ENCODE measurements around the gene ESYT1. TPM values are rescaled to one million over a fixed set of nuclear protein-coding genes. Genes with fewer than 3 reads are reported as not detected.

The ESYT1 gene
- total RNA-seq, 4 donors from 2014 or later, result 36.3 to 62.7 (median 53.2) TPM

DNA sequence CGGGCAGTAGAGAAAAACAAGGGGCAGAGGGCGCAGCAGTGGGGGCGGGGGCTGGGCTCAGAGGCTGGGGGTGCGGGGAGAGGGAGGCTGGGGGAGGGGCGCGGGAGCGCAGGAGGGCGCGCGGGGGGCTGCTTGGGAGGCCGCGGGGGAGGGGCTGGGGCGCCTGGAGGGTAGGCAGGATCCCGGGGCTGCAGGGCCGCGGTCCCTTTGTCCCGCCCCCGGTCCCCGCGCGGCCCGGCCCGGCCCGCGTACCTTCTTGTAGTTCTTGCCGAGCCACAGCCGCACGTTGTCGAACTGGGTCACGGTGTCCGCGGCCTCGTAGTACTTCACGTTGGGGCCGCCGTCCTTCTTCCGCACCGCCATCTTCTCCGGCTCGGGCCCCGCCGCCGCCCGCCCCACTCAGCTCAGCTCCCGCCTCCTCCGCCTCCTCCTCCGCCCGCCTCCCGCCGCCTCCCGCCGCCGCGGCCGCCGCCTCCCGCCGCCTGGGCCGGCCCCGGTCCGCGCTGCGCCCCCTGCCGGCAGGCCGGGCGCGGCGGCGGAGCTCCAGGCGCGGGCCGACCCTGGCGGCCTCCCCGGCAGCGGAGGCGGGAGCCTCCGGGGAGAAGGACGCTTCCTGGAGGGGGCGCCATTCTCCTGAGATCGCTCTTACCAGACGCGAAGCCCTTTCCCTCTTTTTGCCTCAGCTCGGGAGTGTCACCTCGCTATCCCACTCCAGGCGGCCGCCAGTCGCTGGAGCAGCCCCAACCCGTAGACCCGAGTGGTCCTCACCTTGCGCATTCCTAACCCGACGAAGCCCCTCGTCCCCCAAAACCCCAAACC, 61.2 kb downstream of the ESYT1 start, which contains the start of gene SMARCC2:
Gene SMARCC2 (minus strand): TSS at position 385 of the 819 bp plus-strand sequence. CDS start 22 bp downstream, at position 363.
- H3K36me3 ChIP-seq, result peaks cover 0 to 23% (median 0%) of the 10 kb centered on the region in 3 donors
- TF ChIP-seq, protein P1, sequence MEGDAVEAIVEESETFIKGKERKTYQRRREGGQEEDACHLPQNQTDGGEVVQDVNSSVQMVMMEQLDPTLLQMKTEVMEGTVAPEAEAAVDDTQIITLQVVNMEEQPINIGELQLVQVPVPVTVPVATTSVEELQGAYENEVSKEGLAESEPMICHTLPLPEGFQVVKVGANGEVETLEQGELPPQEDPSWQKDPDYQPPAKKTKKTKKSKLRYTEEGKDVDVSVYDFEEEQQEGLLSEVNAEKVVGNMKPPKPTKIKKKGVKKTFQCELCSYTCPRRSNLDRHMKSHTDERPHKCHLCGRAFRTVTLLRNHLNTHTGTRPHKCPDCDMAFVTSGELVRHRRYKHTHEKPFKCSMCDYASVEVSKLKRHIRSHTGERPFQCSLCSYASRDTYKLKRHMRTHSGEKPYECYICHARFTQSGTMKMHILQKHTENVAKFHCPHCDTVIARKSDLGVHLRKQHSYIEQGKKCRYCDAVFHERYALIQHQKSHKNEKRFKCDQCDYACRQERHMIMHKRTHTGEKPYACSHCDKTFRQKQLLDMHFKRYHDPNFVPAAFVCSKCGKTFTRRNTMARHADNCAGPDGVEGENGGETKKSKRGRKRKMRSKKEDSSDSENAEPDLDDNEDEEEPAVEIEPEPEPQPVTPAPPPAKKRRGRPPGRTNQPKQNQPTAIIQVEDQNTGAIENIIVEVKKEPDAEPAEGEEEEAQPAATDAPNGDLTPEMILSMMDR (IDR thresholded peaks at IDR 0.05), result peak; percentile 66 to 95 (median 89)
- peak; percentile 18 to 27 for TF ChIP-seq POLR2A (IDR thresholded peaks at IDR 0.05)
- H3K4me3 ChIP-seq, result peak within 1 kb of the TSS; percentile 89 to 98 (median 94)
- peak; percentile 87 to 95 (median 94) for DNase-seq
- peaks cover 3 to 18% (median 7%) of the 10 kb centered on the region in 4 donors for H3K4me1 ChIP-seq
- no peaks in the 10 kb centered on the region for H3K9me3 ChIP-seq
- peak within 1 kb of the TSS; percentile 91 to 95 (median 93) for H3K27ac ChIP-seq
- no peaks in the 10 kb centered on the region for H3K27me3 ChIP-seq

DNA sequence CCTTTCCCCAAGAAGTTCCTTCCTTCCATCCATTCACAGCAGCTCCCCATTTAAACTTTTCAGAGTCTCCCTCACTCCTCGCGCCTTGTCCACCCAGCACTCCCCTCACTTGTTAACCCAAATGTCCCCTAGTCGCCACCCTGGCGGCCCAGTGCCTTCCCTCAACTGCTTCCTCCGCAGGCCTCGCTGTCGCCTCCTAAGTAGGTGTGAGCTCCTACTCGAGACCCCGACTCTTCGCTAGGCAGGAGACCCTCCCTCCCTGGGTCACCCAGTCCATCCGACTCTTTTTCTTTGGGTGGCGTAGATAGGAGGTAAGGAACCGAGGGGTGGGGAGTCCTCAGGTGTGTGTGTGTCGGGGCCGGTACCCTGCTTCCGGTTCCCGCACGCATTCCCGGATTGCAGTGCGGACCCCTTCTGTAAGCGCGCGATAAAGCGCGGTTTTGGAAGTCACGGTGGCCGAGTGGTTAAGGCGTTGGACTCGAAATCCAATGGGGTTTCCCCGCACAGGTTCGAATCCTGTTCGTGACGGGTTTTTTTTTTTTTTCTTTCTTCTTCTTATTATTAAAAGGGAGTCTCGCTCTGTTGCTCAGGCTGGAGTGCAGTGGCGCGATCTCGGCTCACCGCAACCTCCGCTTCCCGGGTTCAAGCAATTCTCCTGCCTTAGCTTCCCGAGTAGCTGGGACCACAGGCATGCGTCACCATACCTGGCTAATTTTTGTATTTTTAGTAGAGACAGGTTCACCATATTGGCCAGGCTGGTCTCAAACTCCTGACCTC, 62.0 kb downstream of the ESYT1 start:
- Histone ChIP-seq H3K4me3 (peak overlapping the region; percentile 89 to 98 (median 94)), H3K27ac (peak overlapping the region; percentile 91 to 95 (median 93)), H3K9me3 (no peaks in the 10 kb centered on the region), H3K4me1 (peaks cover 3 to 18% (median 7%) of the 10 kb centered on the region in 4 donors), H3K27me3 (no peaks in the 10 kb centered on the region), H3K36me3 (peaks cover 0 to 15% (median 0%) of the 10 kb centered on the region in 3 donors)
- DNase-seq, result peak; percentile 78 to 89 (median 87)
- TF ChIP-seq, protein P1 (IDR thresholded peaks at IDR 0.05), result peak in 1 of 6 experiments; percentile 3
- TF ChIP-seq POLR2A (IDR thresholded peaks at IDR 0.05), result peak in 1 of 2 donors; percentile 16

DNA sequence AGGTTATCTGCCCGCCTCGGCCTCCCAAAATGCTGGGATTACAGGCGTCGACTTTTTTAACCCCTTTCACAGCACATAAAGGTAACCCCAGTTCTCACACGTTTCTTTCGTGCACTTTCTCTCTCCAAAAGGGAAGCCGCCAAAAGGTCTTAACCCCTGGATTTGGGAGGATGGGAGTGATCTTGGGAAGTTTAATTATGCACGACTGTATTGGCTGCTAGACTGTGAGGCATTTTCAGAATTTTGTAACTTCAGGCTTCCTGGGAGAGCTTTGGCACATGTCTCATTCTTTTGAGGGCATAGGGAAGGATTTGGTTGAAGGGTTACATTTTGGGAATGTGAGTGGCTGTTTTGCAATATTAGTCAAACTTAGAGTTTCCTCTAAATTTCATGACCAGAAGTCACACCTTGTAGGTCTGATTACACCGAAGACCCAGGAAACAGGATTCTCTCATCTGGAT, 62.7 kb downstream of the ESYT1 start:
- Histone ChIP-seq H3K27me3 (no peaks in the 10 kb centered on the region), H3K9me3 (no peaks in the 10 kb centered on the region), H3K27ac (peak overlapping the region; percentile 91 to 95 (median 93)), H3K36me3 (peaks cover 0 to 9% (median 0%) of the 10 kb centered on the region in 3 donors), H3K4me3 (peak overlapping the region; percentile 89 to 98 (median 94)), H3K4me1 (peaks cover 3 to 18% (median 7%) of the 10 kb centered on the region in 4 donors)
- DNase-seq, result no peak
- peak in 1 of 2 donors; percentile 11 for TF ChIP-seq POLR2A (IDR thresholded peaks at IDR 0.05)
- TF ChIP-seq, protein P1 (IDR thresholded peaks at IDR 0.05), result no peak

DNA sequence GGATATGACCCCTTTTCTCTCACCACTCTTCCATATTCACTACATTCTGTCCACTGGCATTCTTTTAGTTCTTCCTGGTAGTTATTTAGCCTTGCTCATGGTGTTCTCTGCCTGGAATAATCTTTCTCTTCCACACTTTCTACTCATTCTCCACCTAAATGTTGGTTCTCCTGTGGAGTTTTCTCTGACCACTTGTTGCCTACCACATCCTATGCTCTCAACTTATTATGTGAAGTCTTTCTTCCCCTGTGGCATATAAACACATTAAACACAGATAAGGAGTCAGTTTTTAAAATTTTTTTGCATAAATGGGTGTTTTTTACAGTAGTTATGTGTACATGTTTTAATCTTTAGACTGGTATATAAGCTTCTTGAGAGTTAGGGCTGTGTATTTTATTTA, 64.5 kb downstream of the ESYT1 start:
- peaks cover 0 to 12% (median 7%) of the 10 kb centered on the region in 4 donors for H3K4me1 ChIP-seq
- no peaks in the 10 kb centered on the region for H3K27me3 ChIP-seq
- TF ChIP-seq, protein P1 (IDR thresholded peaks at IDR 0.05), result no peak
- no peak for TF ChIP-seq POLR2A (IDR thresholded peaks at IDR 0.05)
- H3K27ac ChIP-seq, result no peak overlapping the region
- H3K4me3 ChIP-seq, result no peak overlapping the region
- no peak for DNase-seq
- H3K36me3 ChIP-seq, result no peaks in the 10 kb centered on the region
- no peaks in the 10 kb centered on the region for H3K9me3 ChIP-seq

DNA sequence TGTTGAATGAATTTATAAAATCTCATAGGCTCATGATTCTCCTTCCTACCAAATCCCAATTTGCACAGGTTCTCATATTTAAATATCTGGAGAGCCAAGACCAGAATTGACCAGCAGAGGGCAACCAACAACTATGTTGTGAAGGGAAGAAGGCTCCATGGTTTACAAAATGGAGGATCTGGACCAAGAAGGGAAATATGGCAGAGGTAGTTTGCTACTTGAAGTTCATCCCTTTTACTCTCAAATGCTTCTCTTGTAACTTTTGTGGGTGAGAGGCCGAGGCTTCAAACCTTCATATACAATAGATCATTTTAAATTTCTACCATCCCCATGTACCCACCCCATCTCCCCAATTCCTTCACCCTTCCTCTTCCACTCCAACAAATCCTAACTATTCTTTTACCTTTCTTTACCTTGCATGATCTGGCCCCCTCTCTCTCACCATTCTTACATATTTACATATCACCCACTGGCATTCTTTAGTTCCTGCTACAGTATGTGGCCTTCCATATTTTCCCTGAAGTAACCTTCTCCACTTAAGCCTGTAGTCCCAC, 65.0 kb downstream of the ESYT1 start:
- H3K9me3 ChIP-seq, result no peaks in the 10 kb centered on the region
- no peak for TF ChIP-seq POLR2A (IDR thresholded peaks at IDR 0.05)
- TF ChIP-seq, protein P1 (IDR thresholded peaks at IDR 0.05), result peak; percentile 81 to 97 (median 94)
- H3K4me3 ChIP-seq, result no peak overlapping the region
- H3K27ac ChIP-seq, result no peak overlapping the region
- no peaks in the 10 kb centered on the region for H3K27me3 ChIP-seq
- peak in 2 of 3 donors; percentile 89 to 94 for DNase-seq
- no peaks in the 10 kb centered on the region for H3K36me3 ChIP-seq
- H3K4me1 ChIP-seq, result peaks cover 0 to 7% (median 4%) of the 10 kb centered on the region in 4 donors

Measured in Peyer's patch (tissue), 4 donors.